Parathyroid adenoma (tissue), 2 donors: ENCODE data around the gene CFDP1.

Source experiments
- H2AFZ ChIP-seq: fragments of 300-600 bp; sonication (generic); one replicate; pipeline ENCODE4 v1.7.0; 2017; ENCODE audit warnings: antibody characterized with exemption, mild to moderate bottlenecking
- H3K27ac ChIP-seq: fragments of 300-600 bp; sonication (generic); one replicate; pipeline ENCODE4 v1.7.0; 2017
- H3K27me3 ChIP-seq: fragments of 300-600 bp; sonication (generic); one replicate; pipeline ENCODE4 v1.7.0; 2017; ENCODE audit warnings: low read length; ENCODE audit not compliant: control insufficient read depth, insufficient read depth
- H3K36me3 ChIP-seq: fragments of 300-600 bp; sonication (generic); one replicate; pipeline ENCODE4 v1.7.0; 2017; ENCODE audit warnings: low read length; ENCODE audit not compliant: control insufficient read depth, insufficient read depth
- H3K4me1 ChIP-seq: fragments of 300-600 bp; sonication (generic); one replicate; pipeline ENCODE4 v1.7.0; 2017; ENCODE audit warnings: control low read depth
- H3K4me2 ChIP-seq: fragments of 300-600 bp; sonication (generic); one replicate; pipeline ENCODE4 v1.7.0; 2017; ENCODE audit warnings: low read length
- H3K4me3 ChIP-seq: fragments of 300-600 bp; sonication (generic); one replicate; pipeline ENCODE4 v1.7.0; 2017; ENCODE audit warnings: low read depth, low read length
- H3K79me2 ChIP-seq: fragments of 300-600 bp; sonication (generic); one replicate; pipeline ENCODE4 v1.7.0; 2017; ENCODE audit warnings: control low read depth
- H3K9ac ChIP-seq: fragments of 300-600 bp; sonication (generic); one replicate; pipeline ENCODE4 v1.7.0; 2017; ENCODE audit warnings: mild to moderate bottlenecking
- H3K9me3 ChIP-seq: fragments of 300-600 bp; sonication (generic); one replicate; pipeline ENCODE4 v1.7.0; 2017; ENCODE audit warnings: low read length; ENCODE audit not compliant: control insufficient read depth
- TF ChIP-seq, protein P1 (sequence below): fragments of 300-600 bp; sonication (generic); IDR thresholded peaks from one replicate; pipeline ENCODE4 v1.7.0; 2017; ENCODE audit warnings: antibody characterized with exemption, mild to moderate bottlenecking
- donor health status: primary hyperparathyroidism.

Gene CFDP1

DNA sequence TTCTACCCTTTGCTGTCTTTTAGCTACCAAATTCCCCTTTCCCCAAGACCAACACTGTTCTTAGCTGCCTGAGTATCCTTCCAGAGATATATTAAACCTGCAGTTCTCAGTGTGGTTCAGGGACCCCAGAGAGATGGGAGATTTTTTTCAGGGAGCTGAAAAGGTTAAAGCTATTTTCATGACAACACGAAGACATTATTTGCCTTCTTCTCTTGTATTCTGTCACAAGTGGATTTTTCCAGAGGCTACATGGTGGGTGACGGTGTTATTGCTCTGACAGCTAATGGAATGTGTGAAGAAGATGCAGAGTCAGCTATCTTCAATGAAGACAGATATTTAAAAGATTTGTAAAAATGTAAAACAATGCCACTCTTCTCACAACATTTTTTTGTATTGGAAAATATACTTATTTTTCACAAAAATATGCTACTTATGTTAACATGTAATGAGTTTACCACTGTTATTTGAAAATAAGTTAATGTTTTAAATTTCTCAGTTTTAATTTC, 69.0 kb downstream of the CFDP1 start:
- Histone ChIP-seq H3K4me3 (no peak overlapping the region), H2AFZ (no peak overlapping the region), H3K27me3 (no peaks in the 10 kb centered on the region), H3K36me3 (no peaks in the 10 kb centered on the region), H3K79me2 (peaks cover 2% of the 10 kb centered on the region), H3K4me1 (peaks cover 3% of the 10 kb centered on the region), H3K4me2 (no peak overlapping the region), H3K9me3 (no peaks in the 10 kb centered on the region), H3K27ac (no peak overlapping the region), H3K9ac (no peak overlapping the region)
- TF ChIP-seq, protein P1, sequence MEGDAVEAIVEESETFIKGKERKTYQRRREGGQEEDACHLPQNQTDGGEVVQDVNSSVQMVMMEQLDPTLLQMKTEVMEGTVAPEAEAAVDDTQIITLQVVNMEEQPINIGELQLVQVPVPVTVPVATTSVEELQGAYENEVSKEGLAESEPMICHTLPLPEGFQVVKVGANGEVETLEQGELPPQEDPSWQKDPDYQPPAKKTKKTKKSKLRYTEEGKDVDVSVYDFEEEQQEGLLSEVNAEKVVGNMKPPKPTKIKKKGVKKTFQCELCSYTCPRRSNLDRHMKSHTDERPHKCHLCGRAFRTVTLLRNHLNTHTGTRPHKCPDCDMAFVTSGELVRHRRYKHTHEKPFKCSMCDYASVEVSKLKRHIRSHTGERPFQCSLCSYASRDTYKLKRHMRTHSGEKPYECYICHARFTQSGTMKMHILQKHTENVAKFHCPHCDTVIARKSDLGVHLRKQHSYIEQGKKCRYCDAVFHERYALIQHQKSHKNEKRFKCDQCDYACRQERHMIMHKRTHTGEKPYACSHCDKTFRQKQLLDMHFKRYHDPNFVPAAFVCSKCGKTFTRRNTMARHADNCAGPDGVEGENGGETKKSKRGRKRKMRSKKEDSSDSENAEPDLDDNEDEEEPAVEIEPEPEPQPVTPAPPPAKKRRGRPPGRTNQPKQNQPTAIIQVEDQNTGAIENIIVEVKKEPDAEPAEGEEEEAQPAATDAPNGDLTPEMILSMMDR: no peak

DNA sequence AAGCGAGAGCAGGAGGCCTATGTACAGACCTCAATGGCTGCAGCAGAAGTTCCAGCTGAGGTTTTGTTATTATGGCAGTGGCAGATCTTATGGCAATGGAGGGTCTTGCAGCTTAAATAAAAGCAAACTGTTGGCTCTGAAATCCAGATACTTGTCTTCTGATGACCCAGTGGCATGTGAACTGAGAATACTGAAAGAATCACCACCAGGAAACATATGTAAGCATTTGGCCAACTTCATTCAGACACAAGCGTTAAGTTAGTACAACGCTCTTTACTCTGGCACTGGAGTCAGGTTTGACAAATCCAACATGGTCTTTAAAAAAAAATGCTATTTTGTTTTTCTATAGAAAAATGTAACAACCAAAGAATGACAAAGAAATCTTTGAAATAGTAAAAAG, 70.5 kb downstream of the CFDP1 start:
- H3K27ac ChIP-seq: no peak overlapping the region
- peaks cover 3% of the 10 kb centered on the region for H3K4me1 ChIP-seq
- peaks cover 2% of the 10 kb centered on the region for H3K79me2 ChIP-seq
- no peak overlapping the region for H3K9ac ChIP-seq
- no peak overlapping the region for H2AFZ ChIP-seq
- TF ChIP-seq, protein P1: no peak
- H3K4me2 ChIP-seq: no peak overlapping the region
- H3K9me3 ChIP-seq: no peaks in the 10 kb centered on the region
- H3K4me3 ChIP-seq: no peak overlapping the region
- no peaks in the 10 kb centered on the region for H3K27me3 ChIP-seq
- H3K36me3 ChIP-seq: no peaks in the 10 kb centered on the region

DNA sequence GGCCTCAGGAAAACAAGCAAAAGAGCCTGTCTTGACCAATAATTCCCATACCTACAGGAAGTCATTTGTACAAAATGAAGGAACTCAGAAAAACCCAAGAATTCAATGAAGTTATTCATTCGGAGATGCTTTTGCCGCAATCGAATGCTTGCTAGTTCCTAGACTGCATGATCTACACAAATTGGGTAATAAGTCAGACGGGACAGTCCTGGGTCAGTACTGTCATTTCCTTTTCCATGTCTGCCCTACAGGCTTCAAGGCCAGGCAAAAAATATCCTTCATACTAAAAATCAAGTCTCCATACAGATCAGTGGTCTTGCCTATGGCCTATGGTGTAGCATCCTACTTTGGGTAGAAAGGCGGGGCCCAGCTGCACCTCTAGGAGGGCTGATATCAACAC, 71.4 kb downstream of the CFDP1 start:
- Histone ChIP-seq H3K27me3 (no peaks in the 10 kb centered on the region), H3K79me2 (peaks cover 2% of the 10 kb centered on the region), H3K36me3 (no peaks in the 10 kb centered on the region), H3K27ac (no peak overlapping the region), H3K9ac (no peak overlapping the region), H3K4me3 (no peak overlapping the region), H3K4me2 (no peak overlapping the region), H3K9me3 (no peaks in the 10 kb centered on the region), H3K4me1 (peaks cover 3% of the 10 kb centered on the region), H2AFZ (no peak overlapping the region)
- TF ChIP-seq, protein P1: no peak

DNA sequence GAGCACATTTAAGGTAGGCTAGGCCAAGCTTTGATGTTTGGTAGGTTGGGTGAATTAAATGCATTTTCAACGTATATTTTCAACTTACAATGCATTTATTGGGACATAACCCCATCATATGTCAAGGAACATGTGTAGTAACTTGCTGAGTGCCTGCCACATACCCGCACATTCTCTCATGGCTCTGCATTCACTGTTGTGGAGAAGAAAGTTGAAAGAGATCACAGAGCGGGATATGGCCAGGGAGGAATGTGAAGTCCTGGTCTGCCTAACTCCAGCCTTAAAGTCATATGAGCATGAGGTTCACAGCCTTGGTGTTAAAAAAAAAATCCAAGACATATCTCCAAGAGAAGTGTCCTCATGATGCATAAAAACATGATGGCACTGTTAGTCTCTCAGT, 79.1 kb downstream of the CFDP1 start:
- Histone ChIP-seq H3K27me3 (no peaks in the 10 kb centered on the region), H3K9me3 (no peaks in the 10 kb centered on the region)

DNA sequence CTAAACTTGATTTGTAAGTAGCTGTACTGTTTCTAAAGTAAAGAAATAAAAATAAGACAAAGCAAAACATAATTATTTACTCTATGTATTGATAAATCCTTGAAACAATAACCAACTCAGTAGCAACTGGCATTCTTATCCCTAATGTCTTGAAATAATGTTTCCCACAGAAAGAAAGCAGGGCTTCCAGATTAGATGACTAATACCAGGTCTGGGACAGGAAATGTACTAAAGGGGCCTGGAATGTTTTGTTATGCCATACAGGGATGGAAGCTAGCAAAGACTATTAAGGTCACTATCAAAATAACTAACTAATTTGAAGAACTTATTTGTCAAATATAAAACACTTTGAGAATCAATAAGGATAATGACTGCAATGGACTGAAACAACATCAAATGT, 82.1 kb downstream of the CFDP1 start:
- Histone ChIP-seq H3K4me1 (no peaks in the 10 kb centered on the region), H3K27me3 (no peaks in the 10 kb centered on the region), H3K4me2 (no peak overlapping the region), H2AFZ (no peak overlapping the region), H3K27ac (no peak overlapping the region), H3K4me3 (no peak overlapping the region), H3K79me2 (no peaks in the 10 kb centered on the region), H3K9me3 (no peaks in the 10 kb centered on the region), H3K36me3 (no peaks in the 10 kb centered on the region), H3K9ac (no peak overlapping the region)
- TF ChIP-seq, protein P1: no peak

More for the DNA sequence above, 79.1 kb downstream of the CFDP1 start:
- H2AFZ ChIP-seq: no peak overlapping the region
- TF ChIP-seq, protein P1: no peak
- no peak overlapping the region for H3K9ac ChIP-seq
- H3K4me2 ChIP-seq: no peak overlapping the region
- no peaks in the 10 kb centered on the region for H3K36me3 ChIP-seq
- no peaks in the 10 kb centered on the region for H3K4me1 ChIP-seq
- no peaks in the 10 kb centered on the region for H3K79me2 ChIP-seq
- H3K4me3 ChIP-seq: no peak overlapping the region
- no peak overlapping the region for H3K27ac ChIP-seq
